ENCODE results near the gene RALA.

Gene RALA

DNA sequence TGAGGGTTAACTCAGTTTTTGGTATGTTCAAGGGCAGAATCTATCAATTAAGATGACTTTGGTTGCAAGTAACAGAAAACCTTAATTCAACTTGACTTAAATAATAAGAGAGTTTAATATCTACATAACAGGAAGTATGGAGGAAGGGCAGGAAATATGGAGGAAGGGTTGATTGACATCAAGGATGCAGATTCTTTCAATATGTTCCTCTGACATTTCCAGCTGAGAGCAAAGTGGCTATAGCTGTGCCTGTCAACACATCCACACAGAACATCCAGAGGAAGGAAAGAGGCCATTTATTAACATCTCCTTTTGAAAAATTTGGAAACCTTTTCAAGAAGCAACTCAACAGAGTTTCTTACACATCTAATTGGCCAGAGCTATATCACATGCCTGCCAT is 19.4 kb upstream of the RALA start:
- TF ChIP-seq, protein P1, sequence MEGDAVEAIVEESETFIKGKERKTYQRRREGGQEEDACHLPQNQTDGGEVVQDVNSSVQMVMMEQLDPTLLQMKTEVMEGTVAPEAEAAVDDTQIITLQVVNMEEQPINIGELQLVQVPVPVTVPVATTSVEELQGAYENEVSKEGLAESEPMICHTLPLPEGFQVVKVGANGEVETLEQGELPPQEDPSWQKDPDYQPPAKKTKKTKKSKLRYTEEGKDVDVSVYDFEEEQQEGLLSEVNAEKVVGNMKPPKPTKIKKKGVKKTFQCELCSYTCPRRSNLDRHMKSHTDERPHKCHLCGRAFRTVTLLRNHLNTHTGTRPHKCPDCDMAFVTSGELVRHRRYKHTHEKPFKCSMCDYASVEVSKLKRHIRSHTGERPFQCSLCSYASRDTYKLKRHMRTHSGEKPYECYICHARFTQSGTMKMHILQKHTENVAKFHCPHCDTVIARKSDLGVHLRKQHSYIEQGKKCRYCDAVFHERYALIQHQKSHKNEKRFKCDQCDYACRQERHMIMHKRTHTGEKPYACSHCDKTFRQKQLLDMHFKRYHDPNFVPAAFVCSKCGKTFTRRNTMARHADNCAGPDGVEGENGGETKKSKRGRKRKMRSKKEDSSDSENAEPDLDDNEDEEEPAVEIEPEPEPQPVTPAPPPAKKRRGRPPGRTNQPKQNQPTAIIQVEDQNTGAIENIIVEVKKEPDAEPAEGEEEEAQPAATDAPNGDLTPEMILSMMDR (conservative IDR thresholded peaks at IDR 0.05; ENCODE audit: control insufficient read depth, insufficient read depth, low read depth, low read length), result no peak
- DNase-seq (ENCODE audit: low read depth), result no peak
- H3K4me3 ChIP-seq (ENCODE audit: control insufficient read depth, low read depth, low read length), result no peak overlapping the region

DNA sequence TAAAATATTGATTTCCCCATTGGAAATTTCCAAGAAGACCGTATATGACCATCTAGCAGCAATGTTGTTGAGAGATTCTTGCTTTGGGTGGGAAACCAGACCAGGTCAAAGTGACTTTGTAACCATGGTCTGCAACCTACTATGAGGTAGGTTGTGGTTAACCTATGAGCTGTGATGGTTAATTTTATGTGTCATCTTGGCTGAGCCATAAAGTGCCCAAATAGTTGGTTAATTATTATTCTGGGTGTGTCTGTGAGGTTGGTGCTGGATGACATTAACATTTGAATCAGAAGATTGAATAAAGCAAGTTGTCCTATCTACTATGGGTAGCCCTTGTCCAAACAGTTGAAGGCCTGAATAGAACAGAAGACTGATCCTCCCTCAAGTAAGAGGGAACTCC is 18.3 kb upstream of the RALA start:
- TF ChIP-seq, protein P1 (conservative IDR thresholded peaks at IDR 0.05; ENCODE audit: control insufficient read depth, insufficient read depth, low read depth, low read length), result no peak
- no peak overlapping the region for H3K4me3 ChIP-seq (ENCODE audit: control insufficient read depth, low read depth, low read length)
- peak; percentile 75 for DNase-seq (ENCODE audit: low read depth)

DNA sequence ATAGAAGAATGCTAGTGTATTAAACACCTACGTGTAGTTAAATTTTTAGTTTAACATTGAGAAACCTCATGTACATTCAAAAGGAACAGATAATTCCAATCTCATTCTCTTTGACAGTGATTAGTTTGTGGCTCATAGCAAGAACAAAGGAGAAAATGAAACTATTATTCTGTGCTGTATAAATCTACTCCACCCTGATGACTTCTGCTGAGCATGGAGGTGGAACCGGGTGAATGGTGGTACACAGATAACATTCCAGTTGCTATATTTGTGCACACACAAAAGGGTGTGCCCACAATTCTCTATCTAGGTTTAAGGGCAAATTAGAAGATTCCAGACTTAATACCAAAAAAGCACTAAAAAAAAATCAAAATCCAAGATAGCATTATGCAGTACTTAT is 17.0 kb upstream of the RALA start:
- DNase-seq (ENCODE audit: low read depth), result no peak
- H3K4me3 ChIP-seq (ENCODE audit: control insufficient read depth, low read depth, low read length), result no peak overlapping the region
- TF ChIP-seq, protein P1 (conservative IDR thresholded peaks at IDR 0.05; ENCODE audit: control insufficient read depth, insufficient read depth, low read depth, low read length), result no peak

DNA sequence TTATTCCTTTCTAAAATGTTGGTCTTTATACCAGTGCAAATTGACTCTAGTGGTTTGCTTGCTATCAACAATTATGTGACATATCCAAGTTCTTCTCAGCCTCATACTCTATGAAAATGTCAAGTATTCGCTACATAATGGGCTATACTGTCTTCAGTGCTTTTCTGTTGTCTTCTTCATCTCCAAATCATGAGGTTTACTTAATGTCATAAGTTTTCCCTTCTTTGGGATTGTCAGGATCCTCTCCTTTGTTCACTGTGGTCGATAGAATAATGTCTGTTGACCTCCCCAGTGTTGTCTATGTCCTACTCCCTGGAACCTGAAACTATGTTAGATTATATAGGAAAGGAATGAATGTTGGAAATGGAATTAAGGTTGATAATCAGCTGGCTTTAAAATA is 16.4 kb upstream of the RALA start:
- DNase-seq (ENCODE audit: low read depth), result no peak
- no peak overlapping the region for H3K4me3 ChIP-seq (ENCODE audit: control insufficient read depth, low read depth, low read length)
- TF ChIP-seq, protein P1 (conservative IDR thresholded peaks at IDR 0.05; ENCODE audit: control insufficient read depth, insufficient read depth, low read depth, low read length), result no peak

DNA sequence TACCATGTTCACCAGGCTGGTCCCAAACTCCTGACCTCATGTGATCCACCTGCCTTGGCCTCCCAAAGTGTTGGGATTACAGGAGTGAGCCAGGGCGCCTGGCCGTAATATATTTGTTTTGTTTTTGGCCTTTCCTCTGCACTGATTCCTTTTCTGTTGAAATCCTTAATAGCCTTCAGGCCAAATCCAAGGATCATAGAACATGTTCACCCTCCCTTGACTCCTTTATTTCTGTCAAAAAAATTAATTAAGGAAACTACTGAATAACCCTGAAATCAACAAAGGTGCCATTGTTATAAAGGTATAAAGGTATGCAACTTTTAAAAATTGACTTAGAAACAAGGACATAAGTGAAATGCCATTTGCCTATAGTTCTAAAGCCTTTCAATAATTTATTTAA is 15.5 kb upstream of the RALA start:
- DNase-seq (ENCODE audit: low read depth), result no peak
- TF ChIP-seq, protein P1 (conservative IDR thresholded peaks at IDR 0.05; ENCODE audit: control insufficient read depth, insufficient read depth, low read depth, low read length), result no peak
- H3K4me3 ChIP-seq (ENCODE audit: control insufficient read depth, low read depth, low read length), result no peak overlapping the region

DNA sequence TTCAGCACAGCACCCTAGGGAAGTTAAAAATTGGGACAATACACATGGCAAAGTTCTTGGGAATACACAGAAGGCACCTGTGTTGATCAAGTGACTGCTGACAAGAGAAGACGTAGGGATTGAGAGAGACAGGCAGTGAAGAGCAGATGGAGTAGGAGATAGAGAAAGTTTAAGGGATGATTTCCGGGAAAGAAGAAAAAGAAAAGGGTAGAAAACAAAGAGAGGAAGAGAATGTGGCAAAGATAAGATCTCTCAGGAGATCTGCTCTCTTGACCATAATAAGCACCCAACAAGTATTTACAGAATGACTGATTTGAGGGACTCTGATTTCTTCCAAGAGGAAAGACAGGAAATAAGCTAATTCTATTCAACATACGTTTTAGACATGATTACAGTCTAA is 15.1 kb upstream of the RALA start:
- H3K4me3 ChIP-seq (ENCODE audit: control insufficient read depth, low read depth, low read length), result no peak overlapping the region
- no peak for DNase-seq (ENCODE audit: low read depth)
- TF ChIP-seq, protein P1 (conservative IDR thresholded peaks at IDR 0.05; ENCODE audit: control insufficient read depth, insufficient read depth, low read depth, low read length), result no peak

Data from fibroblast of mammary gland (primary cell).